ENCODE results near the gene ZFYVE1.
"Not testable (repeated sequence)": the region's sequence is repeated elsewhere in the genome, so short reads cannot be mapped to it uniquely, and the experiment has no call there.

The ZFYVE1 gene

GRCh38 chr14:73022051-73022450, 4.9 kb downstream of the ZFYVE1 start:
- FAIRE-seq (no peak), DNase-seq (ENCODE audit: insufficient read length, low spot score) (no peak)
- TF ChIP-seq POLR2A (IDR thresholded peaks at IDR 0.05; ENCODE audit: low read depth, low read length): no peak

- not testable (repeated sequence) for FAIRE-seq; DNase-seq (ENCODE audit: insufficient read length, low spot score)
These were observed 10.9 kb downstream of the ZFYVE1 start for GRCh38 chr14:73016011-73016410.

GRCh38 chr14:73015552-73015951, 11.4 kb downstream of the ZFYVE1 start:
- DNase-seq (ENCODE audit: insufficient read length, low spot score); FAIRE-seq: not testable (repeated sequence)

GRCh38 chr14:73014105-73014504, 12.8 kb downstream of the ZFYVE1 start:
- no peak for FAIRE-seq
- no peak for DNase-seq (ENCODE audit: insufficient read length, low spot score)
- TF ChIP-seq POLR2A (IDR thresholded peaks at IDR 0.05; ENCODE audit: low read depth, low read length): no peak

GRCh38 chr14:73011189-73011588, 15.7 kb downstream of the ZFYVE1 start:
- DNase-seq (ENCODE audit: insufficient read length, low spot score); FAIRE-seq: not testable (repeated sequence)

- TF ChIP-seq POLR2A (IDR thresholded peaks at IDR 0.05; ENCODE audit: low read depth, low read length): no peak
- DNase-seq (ENCODE audit: insufficient read length, low spot score) (no peak), FAIRE-seq (no peak)
These were observed 18.4 kb downstream of the ZFYVE1 start for GRCh38 chr14:73008501-73008900.

- no peak for DNase-seq (ENCODE audit: insufficient read length, low spot score)
- TF ChIP-seq POLR2A (IDR thresholded peaks at IDR 0.05; ENCODE audit: low read depth, low read length): no peak
- FAIRE-seq: no peak
These were observed 19.1 kb downstream of the ZFYVE1 start for GRCh38 chr14:73007835-73008234.

GRCh38 chr14:73004641-73005040, 22.3 kb downstream of the ZFYVE1 start:
- not testable (repeated sequence) for DNase-seq (ENCODE audit: insufficient read length, low spot score); FAIRE-seq

GRCh38 chr14:73003681-73004080, 23.2 kb downstream of the ZFYVE1 start:
- no peak for TF ChIP-seq POLR2A (IDR thresholded peaks at IDR 0.05; ENCODE audit: low read depth, low read length)
- DNase-seq (ENCODE audit: insufficient read length, low spot score) (no peak), FAIRE-seq (no peak)

GRCh38 chr14:73000073-73000472, 26.8 kb downstream of the ZFYVE1 start:
- FAIRE-seq (no peak), DNase-seq (ENCODE audit: insufficient read length, low spot score) (no peak)
- no peak for TF ChIP-seq POLR2A (IDR thresholded peaks at IDR 0.05; ENCODE audit: low read depth, low read length)

- no peak for TF ChIP-seq POLR2A (IDR thresholded peaks at IDR 0.05; ENCODE audit: low read depth, low read length)
- no peak for FAIRE-seq
These were observed 27.6 kb downstream of the ZFYVE1 start for GRCh38 chr14:72999316-72999715.

GRCh38 chr14:72998252-72998903, 28.5 kb downstream of the ZFYVE1 start:
- DNase-seq (ENCODE audit: insufficient read length, low spot score) (no peak), FAIRE-seq (no peak)
- no peak for TF ChIP-seq POLR2A (IDR thresholded peaks at IDR 0.05; ENCODE audit: low read depth, low read length)

More at GRCh38 chr14:72999316-72999715, 27.6 kb downstream of the ZFYVE1 start:
- DNase-seq (ENCODE audit: insufficient read length, low spot score): no peak

GRCh38 chr14:72996916-72997315, 30.0 kb downstream of the ZFYVE1 start:
- no peak for TF ChIP-seq POLR2A (IDR thresholded peaks at IDR 0.05; ENCODE audit: low read depth, low read length)
- DNase-seq (ENCODE audit: insufficient read length, low spot score): no peak
- no peak for FAIRE-seq

- no peak for DNase-seq (ENCODE audit: insufficient read length, low spot score)
- no peak for TF ChIP-seq POLR2A (IDR thresholded peaks at IDR 0.05; ENCODE audit: low read depth, low read length)
- FAIRE-seq: no peak
These were observed 36.7 kb downstream of the ZFYVE1 start for GRCh38 chr14:72990171-72990570.

- no peak for TF ChIP-seq POLR2A (IDR thresholded peaks at IDR 0.05; ENCODE audit: low read depth, low read length)
- no peak for DNase-seq (ENCODE audit: insufficient read length, low spot score)
- FAIRE-seq: no peak
These were observed 40.0 kb downstream of the ZFYVE1 start for GRCh38 chr14:72986857-72987256.

GRCh38 chr14:72986214-72986613, 40.7 kb downstream of the ZFYVE1 start:
- DNase-seq (ENCODE audit: insufficient read length, low spot score) (no peak), FAIRE-seq (no peak)
- no peak for TF ChIP-seq POLR2A (IDR thresholded peaks at IDR 0.05; ENCODE audit: low read depth, low read length)
